HUES64 (cell line): ENCODE measurements around the gene CEP68.
A peak's percentile ranks its signal among the peaks of the same experiment; 100 is the strongest.

Experiments used
- H3K27ac ChIP-seq: 2 replicates; pipeline ENCODE4 v1.7.0; 2013; ENCODE audit warnings: low read depth, low read length, inconsistent platforms
- H3K27me3 ChIP-seq: 2 replicates; pipeline ENCODE4 v1.6.1; 2013; ENCODE audit warnings: mild to moderate bottlenecking, low read length; ENCODE audit not compliant: insufficient read depth
- H3K36me3 ChIP-seq: 2 replicates; pipeline ENCODE4 v1.6.1; 2013; ENCODE audit warnings: mild to moderate bottlenecking, low read length; ENCODE audit not compliant: insufficient read depth
- H3K4me1 ChIP-seq: 2 replicates; pipeline ENCODE4 v1.6.1; 2013; ENCODE audit warnings: mild to moderate bottlenecking, low read length, moderate library complexity; ENCODE audit not compliant: insufficient read depth
- H3K4me3 ChIP-seq: 2 replicates; pipeline ENCODE4 v1.5.1; 2013; ENCODE audit warnings: mild to moderate bottlenecking, low read length, moderate library complexity
- H3K9ac ChIP-seq: 2 replicates; pipeline ENCODE4 v1.6.1; 2013; ENCODE audit warnings: mild to moderate bottlenecking, low read depth, low read length
- H3K9me3 ChIP-seq: 2 replicates; pipeline ENCODE4 v1.6.1; 2013; ENCODE audit warnings: low read depth, low read length; ENCODE audit not compliant: insufficient read depth
- WGBS: fragments of 150-250, 120-280 bp; methylation state at CpG from one replicate; pipeline ENCODE4 v1.1.7; 2013; ENCODE audit warnings: missing lambda C conversion rate; 5-methylcytosine and 5-hydroxymethylcytosine counted together

Gene CEP68

GRCh38 chr2:65046633-65047407, 9.4 kb upstream of the CEP68 start:
- Histone ChIP-seq H3K4me1 (peaks cover 14% of the 10 kb centered on the region), H3K36me3 (peaks cover 25% of the 10 kb centered on the region), H3K9ac (no peak overlapping the region), H3K9me3 (peaks cover 16% of the 10 kb centered on the region), H3K27me3 (no peaks in the 10 kb centered on the region), H3K4me3 (no peak overlapping the region), H3K27ac (no peak overlapping the region)
- 90% methylated on average over 11 of the region's 11 CpGs for WGBS

- Histone ChIP-seq H3K4me1 (peaks cover 14% of the 10 kb centered on the region), H3K9ac (no peak overlapping the region), H3K9me3 (peaks cover 11% of the 10 kb centered on the region), H3K27me3 (no peaks in the 10 kb centered on the region), H3K36me3 (peaks cover 21% of the 10 kb centered on the region), H3K27ac (peak overlapping the region; percentile 70; the same call in 1 of the 2 replicates), H3K4me3 (no peak overlapping the region)
- WGBS, result 89% methylated on average over 1 of the region's 1 CpG
These were observed 7.1 kb upstream of the CEP68 start for GRCh38 chr2:65049010-65049639.

- peaks cover 8% of the 10 kb centered on the region; the same call in 1 of the 2 replicates for H3K9me3 ChIP-seq
- H3K4me1 ChIP-seq, result peaks cover 5% of the 10 kb centered on the region
- H3K36me3 ChIP-seq, result peaks cover 12% of the 10 kb centered on the region; the same call in 1 of the 2 replicates
- H3K27ac ChIP-seq, result no peak overlapping the region
- no peak overlapping the region for H3K9ac ChIP-seq
- WGBS, result 89% methylated on average over 3 of the region's 3 CpGs
- H3K27me3 ChIP-seq, result no peaks in the 10 kb centered on the region
- no peak overlapping the region for H3K4me3 ChIP-seq
These were observed 5.3 kb upstream of the CEP68 start for GRCh38 chr2:65050931-65051330.

- 56% methylated on average over 1 of the region's 1 CpG for WGBS
- Histone ChIP-seq H3K9ac (no peak overlapping the region), H3K9me3 (peaks cover 3% of the 10 kb centered on the region; the same call in 1 of the 2 replicates), H3K27ac (no peak overlapping the region), H3K27me3 (no peaks in the 10 kb centered on the region), H3K4me1 (peaks cover 7% of the 10 kb centered on the region), H3K36me3 (peaks cover 4% of the 10 kb centered on the region; the same call in 1 of the 2 replicates), H3K4me3 (no peak overlapping the region)
These were observed 3.0 kb upstream of the CEP68 start for GRCh38 chr2:65053199-65053598.

GRCh38 chr2:65054749-65055421, 1.3 kb upstream of the CEP68 start:
- Histone ChIP-seq H3K9ac (no peak overlapping the region), H3K4me3 (no peak overlapping the region; the same call in 1 of the 2 replicates)
- WGBS, result 90% methylated on average over 4 of the region's 4 CpGs

GRCh38 chr2:65055422-65056214, 598 bp upstream of the CEP68 start:
- H3K36me3 ChIP-seq, result peaks cover 4% of the 10 kb centered on the region; the same call in 1 of the 2 replicates
- no peaks in the 10 kb centered on the region for H3K9me3 ChIP-seq
- H3K4me1 ChIP-seq, result peaks cover 8% of the 10 kb centered on the region
- H3K27ac ChIP-seq, result peak overlapping the region; percentile 32; the same call in 1 of the 2 replicates
- peak overlapping the region; percentile 91 for H3K4me3 ChIP-seq
- 12% methylated on average over 42 of the region's 42 CpGs for WGBS
- peak overlapping the region; percentile 74 for H3K9ac ChIP-seq
- no peaks in the 10 kb centered on the region for H3K27me3 ChIP-seq

More at GRCh38 chr2:65054749-65055421, 1.3 kb upstream of the CEP68 start:
- Histone ChIP-seq H3K4me1 (peaks cover 8% of the 10 kb centered on the region), H3K36me3 (peaks cover 4% of the 10 kb centered on the region; the same call in 1 of the 2 replicates), H3K9me3 (no peaks in the 10 kb centered on the region), H3K27ac (no peak overlapping the region), H3K27me3 (no peaks in the 10 kb centered on the region)

GRCh38 chr2:65057054-65057375, 799 bp downstream of the CEP68 start:
- H3K4me3 ChIP-seq, result peak overlapping the region; percentile 91
- H3K27me3 ChIP-seq, result no peaks in the 10 kb centered on the region
- H3K4me1 ChIP-seq, result peaks cover 8% of the 10 kb centered on the region
- peak overlapping the region; percentile 95 for H3K9ac ChIP-seq
- H3K27ac ChIP-seq, result peak overlapping the region; percentile 79; the same call in 1 of the 2 replicates
- 10% methylated on average over 5 of the region's 5 CpGs for WGBS
- H3K9me3 ChIP-seq, result no peaks in the 10 kb centered on the region
- H3K36me3 ChIP-seq, result 0 out of 2 replicates have a peak, but pooled peaks cover 4% of the 10 kb centered on the region

GRCh38 chr2:65057391-65058052, 1.3 kb downstream of the CEP68 start:
- no peaks in the 10 kb centered on the region for H3K27me3 ChIP-seq
- H3K4me3 ChIP-seq, result peak overlapping the region; percentile 91
- no peak overlapping the region for H3K27ac ChIP-seq
- H3K4me1 ChIP-seq, result peaks cover 8% of the 10 kb centered on the region
- H3K9me3 ChIP-seq, result no peaks in the 10 kb centered on the region
- H3K36me3 ChIP-seq, result 0 out of 2 replicates have a peak, but pooled peaks cover 4% of the 10 kb centered on the region
- peak overlapping the region; percentile 95 for H3K9ac ChIP-seq
- WGBS, result 76% methylated on average over 6 of the region's 6 CpGs

- Histone ChIP-seq H3K27me3 (no peaks in the 10 kb centered on the region), H3K36me3 (no peaks in the 10 kb centered on the region), H3K4me3 (no peak overlapping the region), H3K9ac (no peak overlapping the region), H3K27ac (no peak overlapping the region), H3K4me1 (peaks cover 8% of the 10 kb centered on the region), H3K9me3 (no peaks in the 10 kb centered on the region)
- WGBS, result 89% methylated on average over 1 of the region's 1 CpG
These were observed 2.9 kb downstream of the CEP68 start for GRCh38 chr2:65059071-65059470.

GRCh38 chr2:65061146-65061909, 5.1 kb downstream of the CEP68 start:
- H3K4me1 ChIP-seq, result peaks cover 8% of the 10 kb centered on the region
- H3K36me3 ChIP-seq, result no peaks in the 10 kb centered on the region
- no peak overlapping the region for H3K9ac ChIP-seq
- H3K27me3 ChIP-seq, result no peaks in the 10 kb centered on the region
- 88% methylated on average over 7 of the region's 7 CpGs for WGBS
- H3K27ac ChIP-seq, result no peak overlapping the region
- H3K9me3 ChIP-seq, result no peaks in the 10 kb centered on the region
- no peak overlapping the region for H3K4me3 ChIP-seq
